Left hindlimb (tissue), 1 donor: ENCODE results near the gene LRP4.
A peak's percentile ranks its signal among the peaks of the same experiment; 100 is the strongest.

Experiments
- DNase-seq: peaks from one replicate; pipeline ENCODE4 v3.0.0-alpha.2; 2018

Gene LRP4

GRCh38 chr11:46838501-46838900, 79.8 kb downstream of the LRP4 start:
- DNase-seq: no peak

DNA sequence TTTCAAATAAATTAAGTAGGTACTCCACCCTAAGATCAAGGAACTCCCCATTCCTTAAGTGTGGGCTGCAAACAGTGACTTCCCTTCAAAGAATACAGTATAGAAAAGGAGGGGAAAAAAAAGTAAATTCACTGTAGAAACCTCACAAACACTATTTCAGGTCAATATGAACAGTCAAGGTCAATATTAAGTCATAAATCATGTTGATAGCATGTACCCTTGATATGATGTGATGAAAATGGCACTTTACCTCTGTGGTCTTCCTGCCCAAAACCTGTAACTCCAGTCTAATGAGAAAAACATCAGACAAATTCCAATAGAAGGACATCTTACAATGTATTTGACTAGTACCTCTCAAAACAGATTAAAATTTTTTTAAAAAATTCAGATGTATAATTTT, 80.5 kb downstream of the LRP4 start:
- no peak for DNase-seq

- no peak for DNase-seq
Observed at GRCh38 chr11:46836870-46837269, 81.5 kb downstream of the LRP4 start.

GRCh38 chr11:46836431-46836830, 81.9 kb downstream of the LRP4 start:
- no peak for DNase-seq

- no peak for DNase-seq
Observed at GRCh38 chr11:46835897-46836296, 82.5 kb downstream of the LRP4 start.

DNA sequence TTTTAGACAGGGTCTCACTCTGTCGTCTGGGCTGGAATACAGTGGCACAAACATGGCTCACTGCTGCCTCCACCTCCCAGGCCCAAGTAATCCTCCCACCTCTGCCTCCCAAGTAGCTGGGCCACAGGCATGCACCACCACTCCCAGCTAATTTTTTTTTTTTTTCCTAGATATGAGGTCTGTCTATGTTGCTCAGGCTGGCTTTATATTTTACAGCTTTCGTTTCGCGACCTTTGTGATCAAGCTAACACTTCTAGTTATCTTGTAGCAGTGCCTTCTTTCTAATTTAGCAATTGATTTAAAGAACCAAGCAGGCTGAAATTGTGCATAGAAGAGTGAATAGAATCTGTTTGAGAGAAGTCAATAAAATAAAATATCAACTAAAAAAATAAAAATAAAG, 83.5 kb downstream of the LRP4 start:
- no peak for DNase-seq

- DNase-seq: no peak
Observed at GRCh38 chr11:46832511-46833214, 85.7 kb downstream of the LRP4 start.

GRCh38 chr11:46827995-46828394, 90.4 kb downstream of the LRP4 start:
- no peak for DNase-seq

- DNase-seq: peak; percentile 80
Observed at GRCh38 chr11:46826310-46827044, 91.9 kb downstream of the LRP4 start.

GRCh38 chr11:46808799-46809431, 109.4 kb downstream of the LRP4 start:
- no peak for DNase-seq
